ENCODE data around the gene EPB41L4A.
"Not testable (repeated sequence)": the region's sequence is repeated elsewhere in the genome, so short reads cannot be mapped to it uniquely, and the experiment has no call there.

Gene EPB41L4A, protein sequence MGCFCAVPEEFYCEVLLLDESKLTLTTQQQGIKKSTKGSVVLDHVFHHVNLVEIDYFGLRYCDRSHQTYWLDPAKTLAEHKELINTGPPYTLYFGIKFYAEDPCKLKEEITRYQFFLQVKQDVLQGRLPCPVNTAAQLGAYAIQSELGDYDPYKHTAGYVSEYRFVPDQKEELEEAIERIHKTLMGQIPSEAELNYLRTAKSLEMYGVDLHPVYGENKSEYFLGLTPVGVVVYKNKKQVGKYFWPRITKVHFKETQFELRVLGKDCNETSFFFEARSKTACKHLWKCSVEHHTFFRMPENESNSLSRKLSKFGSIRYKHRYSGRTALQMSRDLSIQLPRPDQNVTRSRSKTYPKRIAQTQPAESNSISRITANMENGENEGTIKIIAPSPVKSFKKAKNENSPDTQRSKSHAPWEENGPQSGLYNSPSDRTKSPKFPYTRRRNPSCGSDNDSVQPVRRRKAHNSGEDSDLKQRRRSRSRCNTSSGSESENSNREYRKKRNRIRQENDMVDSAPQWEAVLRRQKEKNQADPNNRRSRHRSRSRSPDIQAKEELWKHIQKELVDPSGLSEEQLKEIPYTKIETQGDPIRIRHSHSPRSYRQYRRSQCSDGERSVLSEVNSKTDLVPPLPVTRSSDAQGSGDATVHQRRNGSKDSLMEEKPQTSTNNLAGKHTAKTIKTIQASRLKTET

DNA sequence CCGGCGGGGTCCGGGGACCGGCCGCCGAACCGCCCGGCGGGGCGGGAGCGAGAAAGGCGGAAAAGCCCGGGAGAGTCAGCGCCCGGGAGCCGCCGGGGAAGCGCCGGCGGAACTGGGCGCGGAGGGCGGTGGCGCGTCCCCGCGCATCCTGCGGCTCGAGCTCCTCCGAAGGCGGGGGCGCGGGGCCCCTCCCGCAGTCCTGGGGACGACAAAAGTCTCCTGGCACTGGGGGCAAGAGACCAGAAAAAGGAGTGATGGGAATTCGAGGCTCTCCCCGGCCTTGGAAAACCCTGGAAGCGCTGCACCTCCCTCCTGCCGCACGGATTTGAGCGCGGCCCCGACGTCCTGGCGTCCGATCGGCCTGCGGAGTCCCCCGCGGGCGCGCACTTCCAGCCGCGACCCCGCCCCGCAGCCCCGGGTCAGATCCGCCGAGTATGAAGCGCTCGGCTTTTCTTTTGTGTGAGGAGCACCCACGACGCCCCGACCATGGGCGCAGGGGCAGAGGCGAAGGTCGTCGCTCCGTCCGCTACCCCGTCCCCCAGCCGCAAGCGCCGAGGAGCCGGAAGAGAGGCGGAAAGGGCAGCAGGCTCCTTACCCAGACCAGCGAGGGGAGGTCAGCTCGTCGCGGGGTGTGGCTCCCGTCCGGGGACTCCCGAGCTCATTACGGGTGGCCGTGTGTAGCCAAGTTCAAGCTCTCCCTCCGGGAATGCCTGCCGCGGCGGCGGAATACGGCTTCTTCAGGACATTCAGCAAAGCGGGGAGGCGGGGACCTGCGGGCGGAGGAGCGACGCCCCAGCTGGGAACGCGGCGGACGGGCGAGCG is at the start of gene EPB41L4A:
TSS of gene EPB41L4A (minus strand) at position 114 of the 822 bp plus-strand sequence. CDS start 238 bp downstream, outside the sequence.
- DNase-seq = no peak

DNA sequence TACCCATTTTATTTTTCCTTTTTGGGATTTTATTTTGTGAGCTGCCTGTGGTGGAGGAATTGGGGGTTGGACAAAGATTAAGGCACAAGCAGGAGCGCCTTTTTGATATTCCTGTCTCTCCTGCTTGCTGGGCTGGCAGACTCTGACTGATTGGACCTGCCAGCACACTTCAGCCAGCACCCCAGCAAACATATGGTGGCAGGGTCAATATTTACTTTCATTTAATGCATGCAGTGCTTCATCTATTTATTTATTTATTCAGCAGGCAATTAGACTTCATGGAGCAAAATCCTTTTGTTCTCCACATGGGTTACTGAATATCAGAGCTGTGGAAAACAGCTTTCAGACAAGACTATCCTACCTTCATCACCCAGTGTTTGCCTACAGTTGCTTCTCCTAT is 48.4 kb upstream of the EPB41L4A start:
- DNase-seq = peak; percentile 27

- not testable (repeated sequence) for DNase-seq
Observed at GRCh38 chr5:112466261-112466660, 47.2 kb upstream of the EPB41L4A start.

- not testable (repeated sequence) for DNase-seq
Observed at GRCh38 chr5:112447187-112447760, 28.2 kb upstream of the EPB41L4A start.

DNA sequence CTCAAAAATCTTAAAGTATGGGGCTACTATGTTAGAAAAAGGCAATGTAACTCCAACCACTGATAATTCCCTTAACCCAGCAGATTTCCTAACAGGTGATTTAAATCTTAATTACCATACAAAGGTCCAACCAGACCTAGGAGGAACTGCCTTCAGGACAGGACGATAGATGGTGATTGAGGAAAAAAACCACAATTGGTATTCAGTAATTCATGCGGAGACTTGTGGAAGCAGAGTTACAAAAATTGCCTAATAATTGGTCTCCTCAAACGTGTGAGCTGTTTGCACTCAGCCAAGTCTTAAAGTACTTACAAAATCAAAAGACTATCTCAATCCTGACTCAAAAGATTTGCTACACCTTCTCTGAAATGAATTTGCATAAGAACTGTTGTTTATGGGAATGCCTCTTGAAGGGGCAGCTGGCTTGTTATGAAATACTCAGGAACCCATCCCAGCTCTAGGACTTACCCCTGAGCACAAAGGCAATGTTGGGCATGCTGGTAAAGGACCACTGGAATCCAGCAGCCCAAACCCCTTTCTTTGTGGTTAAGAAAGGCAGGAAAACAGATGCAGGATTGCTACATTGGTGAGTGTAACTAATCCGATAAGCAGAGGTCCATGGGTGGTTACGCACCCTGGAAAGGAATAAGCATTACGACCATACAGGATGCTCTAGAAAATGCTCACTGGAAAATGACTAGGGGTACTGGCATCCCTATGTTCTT is 26.7 kb upstream of the EPB41L4A start:
- DNase-seq = no peak

DNA sequence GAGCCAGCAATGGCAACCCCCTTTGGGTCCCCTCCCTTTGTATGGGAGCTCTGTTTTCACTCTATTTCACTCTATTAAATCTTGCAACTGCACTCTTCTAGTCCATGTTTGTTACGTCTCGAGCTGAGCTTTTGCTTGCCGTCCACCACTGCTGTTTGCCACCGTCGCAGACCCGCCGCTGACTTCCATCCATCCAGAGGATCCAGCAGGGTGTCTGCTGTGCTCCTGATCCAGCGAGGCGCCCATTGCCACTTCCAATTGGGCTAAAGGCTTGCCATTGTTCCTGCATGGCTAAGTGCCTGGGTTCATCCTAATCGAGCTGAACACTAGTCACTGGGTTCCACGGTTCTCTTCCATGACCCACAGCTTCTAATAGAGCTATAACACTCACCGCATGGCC is 24.9 kb upstream of the EPB41L4A start:
- DNase-seq = not testable (repeated sequence)

DNA sequence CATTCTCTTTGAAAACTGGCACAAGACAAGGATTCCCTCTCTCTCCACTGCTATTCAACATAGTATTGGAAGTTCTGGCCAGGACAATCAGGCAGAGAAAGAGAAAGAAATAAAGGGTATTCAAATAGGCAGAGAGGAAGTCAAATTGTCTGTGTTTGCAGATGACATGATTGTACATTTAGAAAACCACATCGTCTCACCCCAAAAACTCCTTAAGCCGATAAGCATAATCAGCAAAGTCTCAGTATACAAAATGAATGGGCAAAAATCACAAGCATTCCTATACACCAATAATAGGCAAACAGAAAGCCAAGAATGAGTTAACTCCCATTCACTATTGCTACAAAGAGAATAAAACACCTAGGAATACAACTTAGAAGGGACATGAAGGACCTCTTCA is 21.0 kb upstream of the EPB41L4A start:
- no peak for DNase-seq

DNA sequence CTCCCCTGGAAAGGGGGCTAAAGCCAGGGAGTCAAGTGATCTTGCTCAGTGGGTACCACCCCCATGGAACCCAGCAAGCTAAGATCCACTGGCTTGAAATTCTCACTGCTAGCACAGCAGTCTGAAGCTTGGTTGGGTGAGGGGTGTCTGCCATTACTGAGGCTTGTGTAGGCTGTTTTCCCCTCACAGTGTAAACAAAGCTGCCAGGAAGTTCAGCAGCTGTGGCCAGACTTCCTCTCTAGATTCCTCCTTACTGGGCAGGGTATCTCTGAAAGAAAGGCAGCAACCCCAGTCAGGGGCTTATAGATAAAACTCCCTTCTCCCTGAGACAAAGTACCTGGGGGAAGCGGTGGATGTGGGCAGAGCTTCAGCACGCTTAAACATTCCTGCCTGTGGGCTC is 17.1 kb upstream of the EPB41L4A start:
- no peak for DNase-seq

GRCh38 chr5:112434641-112435040 is 15.6 kb upstream of the EPB41L4A start:
- DNase-seq = no peak

GRCh38 chr5:112426202-112426601 is 7.1 kb upstream of the EPB41L4A start:
- not testable (repeated sequence) for DNase-seq

DNA sequence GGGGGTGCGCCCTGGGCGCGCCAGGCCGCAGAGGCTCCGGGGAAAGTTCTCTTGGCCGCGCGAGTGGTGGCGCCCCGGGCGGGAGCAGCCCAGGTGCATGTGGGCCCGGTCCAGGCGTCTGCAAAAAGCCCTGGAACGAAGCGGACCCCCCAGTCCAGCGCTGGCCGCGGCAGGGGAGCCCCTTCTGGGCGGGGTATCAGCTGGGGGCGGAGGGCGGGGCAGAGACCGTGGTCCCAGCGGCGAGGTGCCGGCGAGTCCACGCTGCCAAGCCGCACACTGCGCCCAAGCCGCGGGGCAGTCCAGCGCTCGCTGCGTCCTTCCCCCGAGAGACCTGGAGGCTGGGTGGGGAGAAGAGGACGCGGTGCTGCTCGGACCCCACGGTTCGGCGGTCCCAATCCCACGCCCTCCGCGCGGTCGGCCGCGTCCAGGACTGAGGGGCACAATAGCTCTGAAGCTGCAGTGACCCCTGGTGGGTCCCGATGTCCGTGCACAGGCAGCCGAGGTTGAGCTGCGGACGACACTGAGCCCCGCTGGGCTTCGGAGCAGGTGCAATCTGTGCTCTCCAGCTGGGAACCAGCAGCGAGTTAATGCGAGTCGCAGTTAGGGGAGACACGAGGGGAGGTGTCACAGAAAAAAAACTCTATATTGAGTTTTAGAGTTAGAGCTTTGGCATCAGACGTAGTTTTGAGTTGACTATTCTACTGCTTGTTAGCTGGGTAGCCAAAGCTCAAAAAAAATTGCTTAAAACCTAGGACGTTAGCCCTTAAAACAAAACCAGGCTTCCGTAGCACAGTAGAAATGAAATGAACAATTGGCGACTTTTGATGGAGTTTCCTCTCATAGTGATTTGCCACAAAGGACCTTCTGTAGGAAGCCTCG is 1.1 kb upstream of the EPB41L4A start:
- peak; percentile 53 for DNase-seq

DNA sequence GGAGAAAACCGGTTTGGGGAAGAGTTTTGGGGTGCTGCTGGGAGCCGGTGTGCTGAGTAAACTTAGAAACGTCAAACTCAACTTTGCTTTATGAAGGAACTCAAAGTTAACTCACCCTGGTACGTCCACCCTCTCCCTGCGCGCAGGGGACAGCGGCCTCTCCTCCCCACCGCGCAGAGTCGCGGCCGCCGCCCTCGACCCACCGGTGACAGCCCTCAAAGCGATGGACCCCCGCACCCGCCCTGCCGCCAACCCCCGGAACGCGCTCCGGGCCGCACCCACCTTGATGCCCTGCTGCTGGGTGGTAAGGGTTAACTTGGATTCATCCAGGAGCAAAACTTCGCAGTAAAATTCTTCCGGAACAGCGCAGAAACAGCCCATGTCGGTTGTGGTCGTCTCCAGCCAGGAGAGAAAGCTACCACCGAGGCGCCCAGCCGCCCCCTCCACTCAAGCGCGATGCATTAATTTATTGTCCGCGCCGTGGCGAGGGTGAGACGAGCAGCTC is 366 bp downstream of the EPB41L4A start:
- DNase-seq = no peak

DNA sequence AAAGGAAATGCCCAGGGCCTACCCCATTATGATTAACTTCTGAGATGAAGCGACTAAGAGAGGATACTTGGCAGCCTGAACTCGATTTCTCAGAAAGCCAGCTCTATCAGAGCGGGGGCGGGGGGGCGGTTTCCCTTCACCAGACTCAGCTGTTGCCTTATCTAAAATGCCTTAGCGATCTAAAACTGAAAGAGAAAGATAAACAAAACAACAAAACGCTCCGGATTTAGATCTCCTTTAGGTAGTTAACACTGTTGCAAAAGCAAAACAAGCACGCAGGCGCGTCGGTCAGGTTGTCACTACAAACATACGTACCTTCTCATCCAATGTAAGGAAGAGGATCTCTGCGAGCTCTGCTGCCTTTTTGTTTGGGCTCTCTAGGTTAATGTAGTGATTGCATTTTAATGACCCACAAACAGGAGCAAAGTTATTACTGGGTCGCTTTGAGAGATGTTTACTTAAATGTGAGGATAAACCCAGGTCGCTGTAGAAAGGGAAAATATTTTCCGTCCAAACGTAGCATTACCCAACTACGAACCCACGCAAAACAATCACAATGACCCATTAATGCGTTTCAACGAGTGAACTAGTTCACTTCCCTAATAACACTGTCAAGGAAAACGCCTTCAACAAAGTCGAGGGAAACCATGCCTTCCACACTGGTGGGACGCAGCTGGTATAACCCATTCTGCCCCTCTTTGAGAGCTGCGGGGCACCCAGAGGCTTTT is 982 bp downstream of the EPB41L4A start:
- no peak for DNase-seq

- no peak for DNase-seq
Observed at GRCh38 chr5:112415552-112415951, 3.5 kb downstream of the EPB41L4A start.

- no peak for DNase-seq
Observed at GRCh38 chr5:112413611-112414010, 5.5 kb downstream of the EPB41L4A start.

DNA sequence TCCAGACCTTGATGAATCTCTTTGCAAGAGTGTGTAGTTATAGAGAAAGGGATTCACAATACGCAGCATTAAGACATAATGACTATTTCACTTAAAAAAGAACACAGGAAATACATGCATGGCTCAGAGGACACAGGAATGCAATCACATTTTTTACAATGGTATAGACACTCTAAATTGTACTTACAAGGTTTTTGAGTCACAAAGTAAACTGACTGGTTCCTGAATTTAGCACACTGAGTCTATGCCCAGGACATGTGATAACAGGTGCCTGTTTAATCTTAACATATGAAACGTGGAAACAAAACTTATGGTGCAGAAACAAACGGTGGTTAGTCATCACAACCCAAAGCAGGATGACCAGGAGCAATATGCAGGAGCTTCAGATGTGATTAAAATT is 6.7 kb downstream of the EPB41L4A start:
- no peak for DNase-seq

GRCh38 chr5:112411903-112412302 is 7.2 kb downstream of the EPB41L4A start:
- DNase-seq = no peak

GRCh38 chr5:112407666-112408065 is 11.4 kb downstream of the EPB41L4A start:
- DNase-seq = no peak

GRCh38 chr5:112407240-112407639 is 11.8 kb downstream of the EPB41L4A start:
- no peak for DNase-seq

GRCh38 chr5:112403069-112403468 is 16.0 kb downstream of the EPB41L4A start:
- DNase-seq = no peak

All from NCI-H510A (cell line).